Measurements from ENCODE around the gene FALEC. TPM values are rescaled to one million over a fixed set of nuclear protein-coding genes. Genes with fewer than 3 reads are reported as not detected.
A peak's percentile ranks its signal among the peaks of the same experiment; 100 is the strongest.

The FALEC gene
- total and polyA plus RNA-seq, 9 of the 15 experiments (the other 6 are each of a cell fraction or from before 2014, with no cell fraction given): 0.15 to 1.8 (median 0.53) TPM; not detected in 5

GRCh38 chr1:150486966-150487762, 28.4 kb upstream of the FALEC start, which contains the start of gene TARS2 (continued):
- TF ChIP-seq FOXM1 (IDR thresholded peaks at IDR 0.05; ENCODE audit: low read depth): peak; percentile 71; the same call in 1 of the 2 replicates
- no peak for TF ChIP-seq FOXM1 (CRISPR knock-in tag; IDR thresholded peaks at IDR 0.05; ENCODE audit: low read depth)
- peak; percentile 86 for TF ChIP-seq SP2 (IDR thresholded peaks at IDR 0.05; ENCODE audit: extremely low read depth, low read depth, low read length, poor library complexity, severe bottlenecking)
- TF ChIP-seq NR1H2 (CRISPR knock-in tag; IDR thresholded peaks at IDR 0.05): no peak
- 0 out of 2 replicates have a peak, but pooled peaks have one; percentile 43 for TF ChIP-seq SNIP1 (IDR thresholded peaks at IDR 0.05; ENCODE audit: low read depth)
- TF ChIP-seq KAT8 (IDR thresholded peaks at IDR 0.05; ENCODE audit: low read depth): 0 out of 2 replicates have a peak, but pooled peaks have one; percentile 46
- TF ChIP-seq NR0B1 (IDR thresholded peaks at IDR 0.05; ENCODE audit: partially characterized antibody): no peak
- TF ChIP-seq TAL1 (IDR thresholded peaks at IDR 0.05): peak; percentile 22; the same call in 1 of the 2 replicates
- peak; percentile 76 for TF ChIP-seq SOX6 (IDR thresholded peaks at IDR 0.05)
- TF ChIP-seq CREB1 (IDR thresholded peaks at IDR 0.05): peak; percentile 59; the same call in 1 of the 2 replicates
- TF ChIP-seq CREB1 (CRISPR knock-in tag; IDR thresholded peaks at IDR 0.05): peak; percentile 71; the same call in 1 of the 2 replicates
- no peak for TF ChIP-seq ETS2 (tag; IDR thresholded peaks at IDR 0.05; ENCODE audit: borderline replicate concordance, poor library complexity, severe bottlenecking)
- peak; percentile 96 for TF ChIP-seq TFAP4 (CRISPR knock-in tag; IDR thresholded peaks at IDR 0.05; ENCODE audit: borderline replicate concordance)
- no peak for TF ChIP-seq PHB (CRISPR knock-in tag; IDR thresholded peaks at IDR 0.05)
- no peak for TF ChIP-seq ZNF77 (CRISPR knock-in tag; IDR thresholded peaks at IDR 0.05)
- TF ChIP-seq RBM25 (IDR thresholded peaks at IDR 0.05; ENCODE audit: low read depth, low read length, severe bottlenecking): peak; percentile 96
- TF ChIP-seq PTBP1 (IDR thresholded peaks at IDR 0.05; ENCODE audit: low read depth, low read length): no peak
- TF ChIP-seq THRAP3 (IDR thresholded peaks at IDR 0.05; ENCODE audit: borderline replicate concordance): 0 out of 2 replicates have a peak, but pooled peaks have one; percentile 44
- peak; percentile 61; the same call in 1 of the 2 replicates for TF ChIP-seq ZNF384 (IDR thresholded peaks at IDR 0.05; ENCODE audit: low read depth, low read length)
- TF ChIP-seq, protein P1, sequence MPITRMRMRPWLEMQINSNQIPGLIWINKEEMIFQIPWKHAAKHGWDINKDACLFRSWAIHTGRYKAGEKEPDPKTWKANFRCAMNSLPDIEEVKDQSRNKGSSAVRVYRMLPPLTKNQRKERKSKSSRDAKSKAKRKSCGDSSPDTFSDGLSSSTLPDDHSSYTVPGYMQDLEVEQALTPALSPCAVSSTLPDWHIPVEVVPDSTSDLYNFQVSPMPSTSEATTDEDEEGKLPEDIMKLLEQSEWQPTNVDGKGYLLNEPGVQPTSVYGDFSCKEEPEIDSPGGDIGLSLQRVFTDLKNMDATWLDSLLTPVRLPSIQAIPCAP (CRISPR knock-in tag; IDR thresholded peaks at IDR 0.05; ENCODE audit: borderline replicate concordance): no peak
- no peak for TF ChIP-seq ZNF232 (CRISPR knock-in tag; IDR thresholded peaks at IDR 0.05)
- peak; percentile 10; the same call in 1 of the 2 replicates for TF ChIP-seq TEAD2 (tag; IDR thresholded peaks at IDR 0.05)
- no peak for TF ChIP-seq TFAM (CRISPR knock-in tag; conservative IDR thresholded peaks at IDR 0.05)
- peak; percentile 27 to 42; a peak in 2 of 4 replicates for TF ChIP-seq SIX5 (IDR thresholded peaks at IDR 0.05; ENCODE audit: borderline replicate concordance in 1 of 2, insufficient read depth in 1 of 2, low read depth in 1 of 2, low read length in 2 of 2)
- TF ChIP-seq KAT2B (IDR thresholded peaks at IDR 0.05; ENCODE audit: low read depth, low read length): no peak
- TF ChIP-seq RBM14 (IDR thresholded peaks at IDR 0.05; ENCODE audit: borderline replicate concordance, insufficient read depth, low read depth, low read length): no peak

Data from K562 (cell line).